SH-SY5Y (cell line): ENCODE results near the gene SLC23A3.

Experiments
- GATA2 ChIP-seq: IDR thresholded peaks from 2 replicates; pipeline ENCODE4 v1.6.1; 2011; ENCODE audit warnings: mild to moderate bottlenecking, low read depth, low read length
- GATA3 ChIP-seq: IDR thresholded peaks from 2 replicates; pipeline ENCODE4 v1.6.1; 2011; ENCODE audit warnings: low read depth, mild to moderate bottlenecking, low read length, moderate library complexity

- TF ChIP-seq GATA3 (no peak), GATA2 (no peak)
Observed at GRCh38 chr2:219112651-219113338, 57.0 kb downstream of the SLC23A3 start.
